Measurements from ENCODE around the gene GALNT17.

DNA sequence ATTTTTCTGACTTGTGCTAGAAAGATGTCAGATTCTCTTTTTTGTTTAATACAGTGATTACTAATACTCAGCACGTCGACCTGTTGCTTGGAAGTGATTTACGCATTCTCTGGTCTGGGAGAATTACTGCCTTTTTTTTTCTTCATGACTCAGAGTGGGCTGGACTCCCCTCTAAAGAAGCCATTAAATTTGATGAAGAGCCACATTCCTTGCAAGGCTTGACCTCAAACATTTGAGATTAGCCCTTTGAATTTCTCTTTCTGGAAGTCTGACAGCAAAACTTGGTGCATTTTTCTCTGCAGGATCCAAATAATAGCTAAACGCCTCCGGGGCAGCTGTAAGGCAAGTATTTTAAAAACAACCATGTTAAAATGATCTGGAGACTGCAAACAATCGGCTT is 171.6 kb downstream of the GALNT17 start:
- TF ChIP-seq, protein P1, sequence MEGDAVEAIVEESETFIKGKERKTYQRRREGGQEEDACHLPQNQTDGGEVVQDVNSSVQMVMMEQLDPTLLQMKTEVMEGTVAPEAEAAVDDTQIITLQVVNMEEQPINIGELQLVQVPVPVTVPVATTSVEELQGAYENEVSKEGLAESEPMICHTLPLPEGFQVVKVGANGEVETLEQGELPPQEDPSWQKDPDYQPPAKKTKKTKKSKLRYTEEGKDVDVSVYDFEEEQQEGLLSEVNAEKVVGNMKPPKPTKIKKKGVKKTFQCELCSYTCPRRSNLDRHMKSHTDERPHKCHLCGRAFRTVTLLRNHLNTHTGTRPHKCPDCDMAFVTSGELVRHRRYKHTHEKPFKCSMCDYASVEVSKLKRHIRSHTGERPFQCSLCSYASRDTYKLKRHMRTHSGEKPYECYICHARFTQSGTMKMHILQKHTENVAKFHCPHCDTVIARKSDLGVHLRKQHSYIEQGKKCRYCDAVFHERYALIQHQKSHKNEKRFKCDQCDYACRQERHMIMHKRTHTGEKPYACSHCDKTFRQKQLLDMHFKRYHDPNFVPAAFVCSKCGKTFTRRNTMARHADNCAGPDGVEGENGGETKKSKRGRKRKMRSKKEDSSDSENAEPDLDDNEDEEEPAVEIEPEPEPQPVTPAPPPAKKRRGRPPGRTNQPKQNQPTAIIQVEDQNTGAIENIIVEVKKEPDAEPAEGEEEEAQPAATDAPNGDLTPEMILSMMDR (conservative IDR thresholded peaks at IDR 0.05; ENCODE audit: low read length), result no peak
- no peak for TF ChIP-seq EZH2phosphoT487 (IDR thresholded peaks at IDR 0.05; ENCODE audit: borderline replicate concordance)

Data from Loucy (cell line).